GM12891 (cell line): ENCODE data around the gene KIT.

Experiments used
- POLR2A ChIP-seq: IDR thresholded peaks from 2 replicates; pipeline ENCODE4 v1.6.1; 2011; ENCODE audit warnings: low read depth, low read length, control low read depth
- POLR2AphosphoS5 ChIP-seq: IDR thresholded peaks from 2 replicates; pipeline ENCODE4 v1.6.1; 2011; ENCODE audit warnings: low read depth, low read length, control low read depth
- POU2F2 ChIP-seq: IDR thresholded peaks from 2 replicates; pipeline ENCODE4 v1.6.1; 2011; ENCODE audit warnings: low read depth, mild to moderate bottlenecking, control low read depth, low read length, moderate library complexity
- SPI1 ChIP-seq: IDR thresholded peaks from 2 replicates; pipeline ENCODE4 v1.6.1; 2011; ENCODE audit warnings: low read depth, low read length, control low read depth

- TF ChIP-seq POLR2AphosphoS5 (no peak), POU2F2 (no peak), POLR2A (no peak), SPI1 (no peak)
Observed at GRCh38 chr4:54669831-54670230, 12.1 kb downstream of the KIT start.
